Measurements from ENCODE around the gene PPP1CC.

Gene PPP1CC

DNA sequence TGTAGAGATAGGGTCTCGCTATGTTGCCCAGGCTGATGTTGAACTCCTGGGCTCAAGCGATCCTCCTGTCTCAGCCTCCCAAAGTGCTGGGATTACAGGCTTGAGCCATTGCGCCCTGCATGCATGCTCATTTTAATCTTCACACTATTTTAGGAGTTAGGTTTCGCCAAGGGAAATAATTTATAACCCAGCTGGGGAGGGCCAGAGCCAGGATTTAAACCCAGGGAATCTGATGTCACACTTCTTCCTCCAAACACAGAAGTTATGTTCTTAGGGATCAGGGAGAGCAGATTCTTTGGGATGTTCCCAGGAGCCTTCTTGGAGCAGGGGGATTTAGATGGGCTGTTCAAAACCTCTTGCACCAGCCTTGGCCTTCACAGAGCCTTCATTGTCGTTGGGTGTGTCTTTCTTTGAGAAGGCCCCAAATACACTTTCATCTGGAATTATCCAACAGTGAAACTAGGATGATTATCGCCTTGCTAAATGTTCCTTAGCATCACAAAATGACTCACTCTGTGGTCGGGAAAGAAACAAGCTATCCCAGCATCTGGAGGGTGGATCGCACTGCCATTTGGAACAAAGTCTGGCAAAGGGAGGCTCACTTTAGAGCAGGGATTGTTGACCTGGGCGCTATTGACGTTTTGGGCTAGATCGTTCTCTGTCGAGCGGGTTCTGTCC is 8.2 kb upstream of the PPP1CC start:
- Histone ChIP-seq H3K4me3 (ENCODE audit: low read length) (no peak overlapping the region), H3K4me1 (ENCODE audit: insufficient read depth, low read length) (no peaks in the 10 kb centered on the region), H3K9me3 (ENCODE audit: insufficient read depth, low read depth, low read length) (no peaks in the 10 kb centered on the region), H3K36me3 (ENCODE audit: insufficient read depth, low read depth, low read length) (no peaks in the 10 kb centered on the region), H3K27me3 (ENCODE audit: insufficient read depth, low read length) (no peaks in the 10 kb centered on the region), H3K9ac (ENCODE audit: low read depth, low read length) (no peak overlapping the region), H3K27ac (ENCODE audit: low read length) (no peak overlapping the region)

DNA sequence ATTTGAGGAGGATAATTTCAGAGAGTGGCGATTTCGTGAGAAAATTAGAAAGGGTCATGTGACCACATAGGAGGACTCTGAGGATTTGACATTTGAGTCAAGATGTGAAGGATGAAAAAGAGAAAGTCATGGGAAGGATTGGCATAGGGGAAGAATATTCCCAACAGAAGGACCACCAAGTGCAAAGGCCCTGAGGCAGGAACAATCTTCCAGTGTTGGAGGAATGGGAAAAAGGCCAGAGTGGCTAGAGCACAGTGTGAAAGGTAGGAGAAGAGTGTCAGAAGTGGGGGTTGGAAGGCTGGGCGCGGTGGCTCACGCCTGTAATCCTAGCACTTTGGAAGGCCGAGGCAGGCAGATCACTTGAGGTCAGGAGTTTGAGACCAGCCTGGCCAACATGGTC is 3.9 kb upstream of the PPP1CC start:
- Histone ChIP-seq H3K36me3 (ENCODE audit: insufficient read depth, low read depth, low read length) (no peaks in the 10 kb centered on the region), H3K9me3 (ENCODE audit: insufficient read depth, low read depth, low read length) (no peaks in the 10 kb centered on the region), H3K27me3 (ENCODE audit: insufficient read depth, low read length) (no peaks in the 10 kb centered on the region), H3K9ac (ENCODE audit: low read depth, low read length) (no peak overlapping the region), H3K4me3 (ENCODE audit: low read length) (no peak overlapping the region), H3K4me1 (ENCODE audit: insufficient read depth, low read length) (peaks cover 5% of the 10 kb centered on the region; the same call in 1 of the 2 replicates), H3K27ac (ENCODE audit: low read length) (no peak overlapping the region)

DNA sequence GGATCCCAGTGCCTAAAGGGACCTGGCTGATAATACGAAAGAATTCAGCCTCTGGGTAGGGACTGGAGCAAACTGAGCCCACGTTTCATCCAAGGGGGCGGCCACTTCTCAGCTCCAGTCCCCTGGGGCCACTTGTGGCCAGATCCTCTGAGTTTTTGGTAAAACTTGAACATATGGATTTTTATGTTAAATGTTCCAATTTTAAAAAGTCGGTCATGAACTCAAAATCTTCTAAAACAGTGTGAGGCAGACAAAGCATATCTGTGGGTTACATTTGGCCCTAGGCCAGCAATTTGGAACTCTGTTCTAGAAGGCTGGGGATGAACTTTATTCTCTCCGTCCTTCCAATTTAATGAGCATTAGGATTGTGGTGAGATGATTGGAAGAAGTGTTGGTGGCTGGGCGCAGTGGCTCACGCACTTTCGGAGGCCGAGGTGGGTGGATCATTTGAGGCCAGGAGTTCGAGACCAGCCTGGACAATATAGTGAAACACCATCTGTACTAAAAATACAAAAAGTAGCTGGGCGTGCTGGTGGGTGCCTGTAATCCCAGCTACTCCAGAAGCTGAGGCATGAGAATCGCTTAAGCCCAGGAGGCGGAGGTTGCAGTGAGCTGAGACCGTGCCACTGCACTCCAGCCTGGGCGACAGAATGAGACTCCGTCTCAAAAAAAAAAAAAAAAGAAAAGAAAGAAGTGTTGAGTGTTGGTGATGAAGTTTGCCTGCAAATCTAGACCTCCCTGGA is 3.0 kb upstream of the PPP1CC start:
- H3K4me1 ChIP-seq (ENCODE audit: insufficient read depth, low read length): peaks cover 5% of the 10 kb centered on the region; the same call in 1 of the 2 replicates

DNA sequence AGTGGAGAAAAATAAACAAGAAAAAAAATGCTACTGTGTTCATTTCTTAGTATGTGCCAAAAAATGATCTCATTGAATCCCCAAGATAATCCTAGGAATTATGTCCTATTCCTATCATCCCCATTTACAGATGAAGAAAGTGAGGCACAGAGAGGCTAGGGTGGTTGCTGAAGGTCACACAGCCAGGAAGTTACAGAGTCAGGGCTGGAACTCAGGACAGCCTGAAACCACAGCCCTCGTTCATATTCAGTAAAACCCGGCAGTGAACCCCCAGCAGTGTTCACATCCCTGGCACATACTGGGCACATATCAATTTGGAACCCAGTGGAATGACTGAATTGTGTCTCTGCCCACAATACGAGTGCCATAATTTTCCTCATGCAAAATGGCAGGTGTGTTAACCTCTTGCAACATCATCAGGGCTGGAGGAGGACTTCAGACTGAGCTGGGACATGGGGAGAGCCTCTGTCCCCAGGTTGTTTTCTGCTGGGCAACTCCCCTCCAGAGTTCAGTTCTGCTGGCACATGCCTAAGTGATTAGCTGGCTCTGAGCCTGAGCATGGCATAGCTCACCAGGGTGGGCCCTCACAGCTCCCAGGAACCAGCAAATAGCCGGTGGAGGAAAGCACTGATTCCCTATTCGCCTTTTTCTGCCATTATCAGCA is 2.0 kb upstream of the PPP1CC start:
- peaks cover 8% of the 10 kb centered on the region for H3K4me1 ChIP-seq (ENCODE audit: insufficient read depth, low read length)
- no peak overlapping the region for H3K4me3 ChIP-seq (ENCODE audit: low read length)
- no peaks in the 10 kb centered on the region for H3K9me3 ChIP-seq (ENCODE audit: insufficient read depth, low read depth, low read length)
- H3K27me3 ChIP-seq (ENCODE audit: insufficient read depth, low read length): no peaks in the 10 kb centered on the region
- peaks cover 7% of the 10 kb centered on the region; the same call in 1 of the 2 replicates for H3K36me3 ChIP-seq (ENCODE audit: insufficient read depth, low read depth, low read length)
- no peak overlapping the region for H3K27ac ChIP-seq (ENCODE audit: low read length)
- H3K9ac ChIP-seq (ENCODE audit: low read depth, low read length): no peak overlapping the region

More for the DNA sequence above, 3.0 kb upstream of the PPP1CC start:
- Histone ChIP-seq H3K36me3 (ENCODE audit: insufficient read depth, low read depth, low read length) (peaks cover 7% of the 10 kb centered on the region; the same call in 1 of the 2 replicates), H3K9ac (ENCODE audit: low read depth, low read length) (no peak overlapping the region), H3K9me3 (ENCODE audit: insufficient read depth, low read depth, low read length) (no peaks in the 10 kb centered on the region), H3K27me3 (ENCODE audit: insufficient read depth, low read length) (no peaks in the 10 kb centered on the region), H3K4me3 (ENCODE audit: low read length) (no peak overlapping the region), H3K27ac (ENCODE audit: low read length) (no peak overlapping the region)

DNA sequence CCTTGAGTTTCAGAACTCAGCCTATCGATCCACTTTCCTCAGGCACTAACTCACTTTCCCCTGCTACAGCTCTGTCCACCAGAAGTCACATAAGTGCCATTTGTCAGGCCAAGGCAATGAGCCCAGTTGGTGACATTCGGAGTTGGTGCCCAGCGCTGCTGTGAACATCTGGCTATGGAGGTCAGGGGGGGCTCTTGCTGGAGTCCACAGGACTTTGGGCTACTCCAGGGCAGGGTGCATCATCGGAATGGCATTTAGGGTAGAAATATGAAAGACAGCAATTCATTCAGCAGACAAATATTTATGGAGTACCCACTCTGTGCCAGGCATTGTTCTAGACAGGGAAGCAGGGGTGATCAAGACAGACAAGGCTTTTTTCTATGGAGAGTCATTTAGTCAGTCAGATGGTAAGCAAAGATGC is 1.5 kb upstream of the PPP1CC start:
- H3K4me1 ChIP-seq (ENCODE audit: insufficient read depth, low read length): peaks cover 12% of the 10 kb centered on the region
- peak overlapping the region; percentile 88 for H3K4me3 ChIP-seq (ENCODE audit: low read length)
- H3K9me3 ChIP-seq (ENCODE audit: insufficient read depth, low read depth, low read length): no peaks in the 10 kb centered on the region
- H3K9ac ChIP-seq (ENCODE audit: low read depth, low read length): peak overlapping the region; percentile 94; the same call in 1 of the 2 replicates
- peaks cover 10% of the 10 kb centered on the region; the same call in 1 of the 2 replicates for H3K36me3 ChIP-seq (ENCODE audit: insufficient read depth, low read depth, low read length)
- H3K27me3 ChIP-seq (ENCODE audit: insufficient read depth, low read length): no peaks in the 10 kb centered on the region
- H3K27ac ChIP-seq (ENCODE audit: low read length): no peak overlapping the region

DNA sequence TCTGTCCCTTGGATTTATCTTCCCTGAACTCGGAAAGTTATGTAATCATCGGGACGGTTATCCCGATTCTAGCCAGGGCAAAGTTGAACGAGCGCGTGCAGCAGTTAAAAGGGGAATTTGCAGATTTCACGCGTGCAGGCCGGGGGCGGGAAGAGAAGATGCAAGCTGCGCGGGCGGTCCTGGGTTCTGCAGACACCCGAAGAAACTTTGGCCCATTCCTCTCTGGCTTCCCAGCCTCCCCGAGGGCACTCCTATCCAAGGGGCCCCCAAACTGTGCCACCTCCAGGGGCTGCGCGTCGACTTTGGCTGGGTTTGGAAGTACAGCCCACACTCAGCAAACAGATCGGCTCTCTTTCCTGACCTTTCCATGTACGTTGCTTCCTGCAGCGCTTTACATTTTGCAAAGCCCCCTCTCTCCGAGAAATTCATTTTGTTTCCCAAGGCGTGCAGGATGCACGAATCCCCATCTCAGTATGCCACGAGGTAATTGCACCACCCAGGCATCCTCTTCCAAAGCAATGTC is 941 bp upstream of the PPP1CC start:
- Histone ChIP-seq H3K4me3 (ENCODE audit: low read length) (peak overlapping the region; percentile 88), H3K9me3 (ENCODE audit: insufficient read depth, low read depth, low read length) (no peaks in the 10 kb centered on the region), H3K36me3 (ENCODE audit: insufficient read depth, low read depth, low read length) (peaks cover 15% of the 10 kb centered on the region; the same call in 1 of the 2 replicates), H3K27ac (ENCODE audit: low read length) (no peak overlapping the region), H3K9ac (ENCODE audit: low read depth, low read length) (peak overlapping the region; percentile 94), H3K4me1 (ENCODE audit: insufficient read depth, low read length) (peaks cover 14% of the 10 kb centered on the region), H3K27me3 (ENCODE audit: insufficient read depth, low read length) (no peaks in the 10 kb centered on the region)

DNA sequence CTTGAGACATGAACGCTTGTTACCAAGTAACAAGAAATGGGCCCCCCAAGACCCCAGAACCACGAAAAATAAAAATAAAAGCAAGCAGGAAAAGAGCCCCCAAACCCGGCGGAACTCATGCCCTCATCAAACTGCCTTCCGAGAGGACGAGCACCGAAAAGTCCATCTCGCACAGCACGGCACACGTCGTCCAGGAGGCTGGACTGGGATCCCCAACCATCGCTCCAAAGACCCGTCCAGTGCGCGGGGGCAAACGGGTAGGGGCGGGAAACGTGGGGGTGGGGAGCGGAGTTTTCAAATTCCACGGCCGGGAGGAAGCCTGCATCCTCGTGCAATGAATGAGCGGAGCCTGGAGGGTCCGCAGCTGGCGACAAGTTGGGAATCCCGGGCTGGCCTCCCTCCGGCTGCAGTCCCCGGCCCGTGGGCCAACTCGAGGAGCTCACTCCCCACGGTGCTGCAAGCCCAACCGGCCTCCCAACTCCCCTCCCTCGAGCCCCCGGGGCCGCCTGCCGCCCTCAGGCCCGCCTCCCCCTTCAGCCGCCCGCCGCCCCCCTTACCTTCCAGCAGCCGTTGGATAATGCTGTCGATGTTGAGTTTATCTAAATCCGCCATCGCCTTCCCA is 484 bp downstream of the PPP1CC start:
- Histone ChIP-seq H3K27me3 (ENCODE audit: insufficient read depth, low read length) (no peaks in the 10 kb centered on the region), H3K4me3 (ENCODE audit: low read length) (peak overlapping the region; percentile 97), H3K9ac (ENCODE audit: low read depth, low read length) (peak overlapping the region; percentile 89), H3K36me3 (ENCODE audit: insufficient read depth, low read depth, low read length) (peaks cover 29% of the 10 kb centered on the region; the same call in 1 of the 2 replicates), H3K27ac (ENCODE audit: low read length) (peak overlapping the region; percentile 92), H3K4me1 (ENCODE audit: insufficient read depth, low read length) (peaks cover 21% of the 10 kb centered on the region), H3K9me3 (ENCODE audit: insufficient read depth, low read depth, low read length) (no peaks in the 10 kb centered on the region)

DNA sequence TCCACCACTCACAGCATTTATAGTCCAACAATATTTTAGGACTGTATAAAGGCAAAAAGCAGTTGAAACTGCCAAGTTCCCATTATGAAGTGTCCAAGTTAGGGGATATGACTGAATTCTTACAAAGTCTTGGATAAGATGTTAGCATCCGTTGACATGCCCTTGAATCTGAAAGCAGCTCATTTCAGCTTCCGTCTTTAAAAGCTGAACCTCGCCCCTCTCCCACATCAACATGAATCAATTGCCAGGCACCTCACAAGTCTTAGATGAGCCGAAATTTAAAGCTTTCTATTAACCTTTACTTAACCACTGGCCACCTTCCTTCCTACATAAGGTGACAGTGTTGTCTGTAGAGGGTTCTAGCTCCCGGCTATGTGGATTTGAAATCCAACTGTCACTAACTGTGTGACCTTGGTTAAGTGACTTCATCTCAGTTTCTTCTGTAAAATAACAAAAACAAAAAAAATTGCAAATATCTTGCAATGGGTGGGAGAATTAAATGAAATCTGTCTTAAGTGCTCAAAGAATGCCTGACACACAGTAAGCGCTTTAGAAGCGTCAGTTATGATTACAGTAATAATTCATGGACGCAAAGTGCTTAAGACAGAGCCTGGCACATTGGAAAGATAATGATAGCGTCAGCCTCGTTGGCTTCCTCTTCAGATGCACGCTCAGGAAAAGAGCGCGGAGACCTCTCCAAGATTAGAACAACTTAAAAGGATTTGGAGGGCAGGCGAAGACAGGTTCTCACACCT is 1.2 kb downstream of the PPP1CC start:
- Histone ChIP-seq H3K27me3 (ENCODE audit: insufficient read depth, low read length) (no peaks in the 10 kb centered on the region), H3K36me3 (ENCODE audit: insufficient read depth, low read depth, low read length) (peaks cover 29% of the 10 kb centered on the region; the same call in 1 of the 2 replicates), H3K9ac (ENCODE audit: low read depth, low read length) (peak overlapping the region; percentile 89), H3K9me3 (ENCODE audit: insufficient read depth, low read depth, low read length) (no peaks in the 10 kb centered on the region), H3K4me3 (ENCODE audit: low read length) (peak overlapping the region; percentile 97), H3K4me1 (ENCODE audit: insufficient read depth, low read length) (peaks cover 21% of the 10 kb centered on the region), H3K27ac (ENCODE audit: low read length) (peak overlapping the region; percentile 92)

DNA sequence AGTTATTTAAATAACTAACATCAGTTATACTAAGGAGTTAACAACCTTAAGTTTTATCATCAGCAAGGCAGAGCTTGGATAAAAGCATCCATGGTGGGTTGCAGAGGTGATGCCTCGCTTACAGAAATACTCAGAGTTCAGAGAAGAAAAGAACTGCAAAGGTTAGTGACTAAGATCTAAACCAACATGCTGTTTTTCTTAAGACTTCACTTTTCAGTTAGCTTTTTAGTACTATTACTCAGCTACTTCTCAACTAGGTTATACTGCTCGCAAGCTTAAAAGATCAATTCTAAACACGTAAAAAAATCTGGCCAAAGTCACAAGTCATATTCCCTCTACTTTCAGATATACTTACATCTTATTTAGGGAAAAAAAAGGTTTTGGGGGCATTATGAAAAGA is 2.8 kb downstream of the PPP1CC start:
- Histone ChIP-seq H3K9ac (ENCODE audit: low read depth, low read length) (peak overlapping the region; percentile 10; the same call in 1 of the 2 replicates), H3K4me3 (ENCODE audit: low read length) (peak overlapping the region; percentile 61), H3K27ac (ENCODE audit: low read length) (no peak overlapping the region), H3K36me3 (ENCODE audit: insufficient read depth, low read depth, low read length) (peaks cover 43% of the 10 kb centered on the region), H3K27me3 (ENCODE audit: insufficient read depth, low read length) (no peaks in the 10 kb centered on the region), H3K4me1 (ENCODE audit: insufficient read depth, low read length) (peaks cover 21% of the 10 kb centered on the region), H3K9me3 (ENCODE audit: insufficient read depth, low read depth, low read length) (no peaks in the 10 kb centered on the region)

DNA sequence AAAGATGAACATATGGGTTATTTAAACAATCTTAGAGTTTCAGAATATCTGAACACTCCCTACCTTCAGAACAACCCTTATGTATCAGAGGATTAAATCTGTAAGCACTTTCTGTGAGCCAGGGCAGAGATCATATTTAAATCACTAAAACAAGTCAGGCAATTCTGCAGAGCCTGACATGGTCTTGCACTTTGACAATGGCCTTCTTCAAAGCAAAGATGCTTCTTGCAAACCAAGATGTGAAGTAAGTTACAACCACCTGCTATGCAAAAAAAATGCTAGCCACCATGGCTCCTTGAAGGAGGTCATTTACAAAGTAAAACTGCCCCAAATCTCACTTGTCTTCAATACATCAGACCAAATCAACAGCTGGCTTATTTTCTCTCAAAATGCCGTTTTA is 3.2 kb downstream of the PPP1CC start:
- Histone ChIP-seq H3K9ac (ENCODE audit: low read depth, low read length) (peak overlapping the region; percentile 10; the same call in 1 of the 2 replicates), H3K4me3 (ENCODE audit: low read length) (peak overlapping the region; percentile 61), H3K27ac (ENCODE audit: low read length) (no peak overlapping the region), H3K27me3 (ENCODE audit: insufficient read depth, low read length) (no peaks in the 10 kb centered on the region), H3K9me3 (ENCODE audit: insufficient read depth, low read depth, low read length) (no peaks in the 10 kb centered on the region), H3K4me1 (ENCODE audit: insufficient read depth, low read length) (peaks cover 21% of the 10 kb centered on the region), H3K36me3 (ENCODE audit: insufficient read depth, low read depth, low read length) (peaks cover 45% of the 10 kb centered on the region)

Data from iPS-20b (cell line).